Caco-2 (cell line): ENCODE measurements around the gene AOX1. TPM values are rescaled to one million over a fixed set of nuclear protein-coding genes. Genes with fewer than 3 reads are reported as not detected.
A peak's percentile ranks its signal among the peaks of the same experiment; 100 is the strongest.

ENCODE experiments used
- BruUV-seq: library from RNA; stranded (reverse); fragments of 400-500 nt; replicated peaks from 2 replicates; lab custom pipeline; 2021; lab: Mats Ljungman, UMichigan
- CTCF ChIA-PET: fragments of 300-600 bp; sonication (Branson Sonifier 250); formaldehyde crosslinking; loops from one replicate; lab custom pipeline; 2022; ENCODE audit warnings: antibody characterized with exemption; lab: Charles Lee
- POLR2A ChIA-PET: fragments of 300-600 bp; sonication (Branson Sonifier 250); formaldehyde crosslinking; loops from one replicate; lab custom pipeline; 2022; ENCODE audit warnings: antibody characterized with exemption; lab: Charles Lee
- DNase-seq, 2 experiments: peaks; one replicate each; pipeline versions ENCODE4 v3.0.0 to v3.0.0-alpha.2; 2020 to 2022
- H3K27me3 ChIP-seq: replicated peaks from 2 replicates; pipeline ENCODE4 v1.6.0; 2011; ENCODE audit warnings: low read length; ENCODE audit not compliant: control insufficient read depth, insufficient read depth
- H3K36me3 ChIP-seq: 2 replicates; pipeline ENCODE4 v1.5.1; 2011; ENCODE audit warnings: low read length; ENCODE audit not compliant: control insufficient read depth, insufficient read depth
- H3K4me1 ChIP-seq: fragments of 250-450 bp; sonication (Bioruptor Pico); 2 replicates; pipeline ENCODE4 v1.5.1; 2020; ENCODE audit warnings: mild to moderate bottlenecking
- H3K4me3 ChIP-seq: 2 replicates; pipeline ENCODE4 v1.5.1; 2011; ENCODE audit warnings: low read depth, mild to moderate bottlenecking, control low read depth, low read length
- H3K9me3 ChIP-seq: fragments of 250-450 bp; sonication (Bioruptor Pico); 2 replicates; pipeline ENCODE4 v1.5.1; 2020; ENCODE audit warnings: mild to moderate bottlenecking, moderate library complexity
- H3K27ac Mint-ChIP-seq: one replicate; pipeline ENCODE4 v1.8.0; 2022; ENCODE audit warnings: mixed read lengths; ENCODE audit not compliant: unreplicated experiment
- H3K27me3 Mint-ChIP-seq: one replicate; pipeline ENCODE4 v1.8.0; 2022; ENCODE audit warnings: mixed read lengths; ENCODE audit not compliant: insufficient read depth, unreplicated experiment
- H3K36me3 Mint-ChIP-seq: one replicate; pipeline ENCODE4 v1.8.0; 2022; ENCODE audit warnings: mild to moderate bottlenecking, mixed read lengths; ENCODE audit not compliant: insufficient read depth, unreplicated experiment
- H3K4me1 Mint-ChIP-seq: one replicate; pipeline ENCODE4 v1.8.0; 2022; ENCODE audit warnings: low read depth, mixed read lengths; ENCODE audit not compliant: unreplicated experiment
- H3K4me3 Mint-ChIP-seq: one replicate; pipeline ENCODE4 v1.8.0; 2022; ENCODE audit warnings: mild to moderate bottlenecking, moderate library complexity, mixed read lengths; ENCODE audit not compliant: unreplicated experiment
- H3K9me3 Mint-ChIP-seq: one replicate; pipeline ENCODE4 v1.8.0; 2022; ENCODE audit warnings: mixed read lengths; ENCODE audit not compliant: unreplicated experiment
- CTCF ChIP-seq, 2 experiments: fragments of 200-600 bp in 1 of 2; IDR thresholded peaks; 1 replicate in 1 of 2; 2 replicates in 1 of 2; pipeline versions ENCODE4 v1.5.1 to v1.8.0; 2011 to 2022; ENCODE audit warnings: antibody characterized with exemption in 1 of 2, control low read depth in 1 of 2, inconsistent platforms in 1 of 2, low read depth in 1 of 2, low read length in 1 of 2, mild to moderate bottlenecking in 1 of 2, moderate library complexity in 1 of 2; ENCODE audit not compliant: insufficient read depth in 1 of 2, severe bottlenecking in 1 of 2, unreplicated experiment in 1 of 2
- intact Hi-C: fragments of 100-400 bp; cut with micrococcal nuclease; formaldehyde crosslinking; loops from one replicate; pipeline ENCODE4 v1.10.0; 2022; ENCODE audit not compliant: unreplicated experiment
- total RNA-seq: library from RNA; stranded (reverse); gene quantifications from 2 replicates; pipeline ENCODE4 v1.2.3, GENCODE V29; 2022

AOX1 gene
- total RNA-seq, 1 experiment from 2014 or later, result 0.79 TPM

GRCh38 chr2:200567932-200568331 is 17.9 kb upstream of the AOX1 start:
- ChIA-PET POLR2A (no interaction called here), CTCF (no interaction called here)
- H3K4me3 ChIP-seq, result no peak overlapping the region
- no peak for DNase-seq
- H3K9me3 ChIP-seq, result no peaks in the 10 kb centered on the region
- Mint-ChIP-seq H3K9me3 (no peaks in the 10 kb centered on the region), H3K4me1 (no peaks in the 10 kb centered on the region), H3K27ac (no peak overlapping the region), H3K36me3 (peaks cover 7% of the 10 kb centered on the region), H3K4me3 (no peak overlapping the region), H3K27me3 (no peaks in the 10 kb centered on the region)
- H3K27me3 ChIP-seq, result no peaks in the 10 kb centered on the region
- intact Hi-C loops, result no loop called here
- TF ChIP-seq CTCF (IDR thresholded peaks at IDR 0.05; ENCODE audit: insufficient read depth in 1 of 2, low read depth in 1 of 2, low read length in 1 of 2, severe bottlenecking in 1 of 2, unreplicated experiment in 1 of 2), result no peak
- BruUV-seq, result no TSS peak
- no peaks in the 10 kb centered on the region for H3K36me3 ChIP-seq
- no peaks in the 10 kb centered on the region for H3K4me1 ChIP-seq

- ChIA-PET POLR2A (no interaction called here), CTCF (interaction anchor here (0.6 to 0.7 kb wide), 2 partner anchors 41 to 129 kb away, joined by 3 to 5 read pairs; no protein-coding TSS in a partner anchor)
- Mint-ChIP-seq H3K36me3 (peaks cover 7% of the 10 kb centered on the region), H3K27ac (no peak overlapping the region), H3K4me3 (no peak overlapping the region), H3K4me1 (peaks cover 7% of the 10 kb centered on the region), H3K9me3 (no peaks in the 10 kb centered on the region), H3K27me3 (no peaks in the 10 kb centered on the region)
- no peaks in the 10 kb centered on the region for H3K36me3 ChIP-seq
- peak in 1 of 2 experiments; percentile 41 for TF ChIP-seq CTCF (IDR thresholded peaks at IDR 0.05; ENCODE audit: insufficient read depth in 1 of 2, low read depth in 1 of 2, low read length in 1 of 2, severe bottlenecking in 1 of 2, unreplicated experiment in 1 of 2)
- H3K4me1 ChIP-seq, result no peaks in the 10 kb centered on the region
- no peaks in the 10 kb centered on the region for H3K27me3 ChIP-seq
- no peak overlapping the region for H3K4me3 ChIP-seq
- no peaks in the 10 kb centered on the region for H3K9me3 ChIP-seq
- no TSS peak for BruUV-seq
- intact Hi-C loops, result loop anchor here (5.0 to 10.0 kb wide), 2 partner anchors 94 to 239 kb away; partner anchors contain the start of gene BZW1
- no peak for DNase-seq
Measured at GRCh38 chr2:200575957-200576356, 9.9 kb upstream of the AOX1 start.

- H3K9me3 ChIP-seq, result no peaks in the 10 kb centered on the region
- TF ChIP-seq CTCF (IDR thresholded peaks at IDR 0.05; ENCODE audit: insufficient read depth in 1 of 2, low read depth in 1 of 2, low read length in 1 of 2, severe bottlenecking in 1 of 2, unreplicated experiment in 1 of 2), result no peak
- Mint-ChIP-seq H3K4me3 (no peak overlapping the region), H3K36me3 (no peaks in the 10 kb centered on the region), H3K9me3 (no peaks in the 10 kb centered on the region), H3K27me3 (no peaks in the 10 kb centered on the region), H3K27ac (no peak overlapping the region), H3K4me1 (peaks cover 7% of the 10 kb centered on the region)
- intact Hi-C loops, result loop anchor here (5.0 to 10.0 kb wide), 2 partner anchors 95 to 238 kb away; partner anchors contain the start of gene BZW1
- DNase-seq, result no peak
- H3K36me3 ChIP-seq, result no peaks in the 10 kb centered on the region
- no peaks in the 10 kb centered on the region for H3K27me3 ChIP-seq
- BruUV-seq, result no TSS peak
- CTCF ChIA-PET, result no interaction called here
- no peak overlapping the region for H3K4me3 ChIP-seq
- POLR2A ChIA-PET, result no interaction called here
- peaks cover 2% of the 10 kb centered on the region; the same call in 1 of the 2 replicates for H3K4me1 ChIP-seq
Measured at GRCh38 chr2:200577027-200577426, 8.8 kb upstream of the AOX1 start.
